HG02870 (cell line): ENCODE data around the gene CFAP53.
"Not testable (repeated sequence)": the region's sequence is repeated elsewhere in the genome, so short reads cannot be mapped to it uniquely, and the experiment has no call there.

ENCODE experiments used
- ATAC-seq: cut with Tn5 transposase; IDR thresholded peaks from one replicate; pipeline ENCODE4 v1.9.1; 2021; ENCODE audit warnings: mild to moderate bottlenecking, moderate library complexity; ENCODE audit not compliant: unreplicated experiment

CFAP53 gene

GRCh38 chr18:50266248-50266704 lies at the start of gene CFAP53:
Gene CFAP53 (minus strand): TSS chr18:50266495. CDS start chr18:50266404, 91 bp downstream.
- ATAC-seq, result peak; percentile 88

- ATAC-seq, result peak; percentile 77
Measured at GRCh38 chr18:50315100-50315871, 49.0 kb upstream of the CFAP53 start.

GRCh38 chr18:50313873-50314460 lies 47.7 kb upstream of the CFAP53 start:
- no peak for ATAC-seq

- no peak for ATAC-seq
Measured at GRCh38 chr18:50313031-50313607, 46.8 kb upstream of the CFAP53 start.

GRCh38 chr18:50312296-50313030 lies 46.2 kb upstream of the CFAP53 start:
- ATAC-seq, result peak; percentile 62

- ATAC-seq, result no peak
Measured at GRCh38 chr18:50311650-50312049, 45.4 kb upstream of the CFAP53 start.

- no peak for ATAC-seq
Measured at GRCh38 chr18:50310080-50310479, 43.8 kb upstream of the CFAP53 start.

- not testable (repeated sequence) for ATAC-seq
Measured at GRCh38 chr18:50308851-50309250, 42.6 kb upstream of the CFAP53 start.

- peak; percentile 94 for ATAC-seq
Measured at GRCh38 chr18:50307738-50308470, 41.6 kb upstream of the CFAP53 start.

GRCh38 chr18:50307400-50307737 lies 41.1 kb upstream of the CFAP53 start:
- no peak for ATAC-seq

- ATAC-seq, result no peak
Measured at GRCh38 chr18:50306944-50307343, 40.6 kb upstream of the CFAP53 start.

- no peak for ATAC-seq
Measured at GRCh38 chr18:50301074-50301473, 34.8 kb upstream of the CFAP53 start.

- ATAC-seq, result no peak
Measured at GRCh38 chr18:50299626-50300388, 33.5 kb upstream of the CFAP53 start.

GRCh38 chr18:50298443-50299284 lies 32.4 kb upstream of the CFAP53 start:
- ATAC-seq, result no peak

GRCh38 chr18:50297621-50298442 lies 31.5 kb upstream of the CFAP53 start:
- peak; percentile 100 for ATAC-seq

- no peak for ATAC-seq
Measured at GRCh38 chr18:50293039-50293438, 26.7 kb upstream of the CFAP53 start.

GRCh38 chr18:50289108-50289443 lies 22.8 kb upstream of the CFAP53 start:
- ATAC-seq, result no peak

- not testable (repeated sequence) for ATAC-seq
Measured at GRCh38 chr18:50288348-50289107, 22.2 kb upstream of the CFAP53 start.
